Effector memory CD8-positive, alpha-beta T cell (primary cell): Measurements from ENCODE around the gene ERFL.

Experiments
- ATAC-seq: fragments of 150-1000 bp; cut with Tn5 transposase; replicated peaks from 2 replicates; pipeline ENCODE4 v1.10.0; 2021; ENCODE audit warnings: mild to moderate bottlenecking, moderate library complexity
- DNase-seq, 3 experiments: peaks; one replicate each; pipeline ENCODE4 v3.0.0; 2021
- H3K27ac Mint-ChIP-seq, 2 donors: one replicate each; pipeline ENCODE4 v1.8.0; 2022; ENCODE audit warnings: mild to moderate bottlenecking in 2 of 2, mixed read lengths in 2 of 2, moderate library complexity in 2 of 2
- H3K27me3 Mint-ChIP-seq, 2 donors: one replicate each; pipeline ENCODE4 v1.8.0; 2022; ENCODE audit warnings: mixed read lengths in 2 of 2
- H3K36me3 Mint-ChIP-seq: one replicate; pipeline ENCODE4 v1.8.0; 2022; ENCODE audit warnings: mild to moderate bottlenecking, moderate library complexity, mixed read lengths; ENCODE audit not compliant: insufficient read depth
- H3K4me1 Mint-ChIP-seq, 2 donors: one replicate each; pipeline ENCODE4 v1.8.0; 2022; ENCODE audit warnings: low read depth in 2 of 2, mixed read lengths in 2 of 2
- H3K4me3 Mint-ChIP-seq, 2 donors: one replicate each; pipeline ENCODE4 v1.8.0; 2022; ENCODE audit warnings: mild to moderate bottlenecking in 2 of 2, mixed read lengths in 2 of 2, moderate library complexity in 2 of 2
- H3K9me3 Mint-ChIP-seq, 2 donors: one replicate each; pipeline ENCODE4 v1.8.0; 2022; ENCODE audit warnings: mixed read lengths in 2 of 2

The ERFL gene

GRCh38 chr19:41901707-41902360 is 26.4 kb downstream of the ERFL start:
- DNase-seq = no peak
- no peak for ATAC-seq
- Mint-ChIP-seq H3K9me3 (no peaks in the 10 kb centered on the region), H3K27me3 (no peaks in the 10 kb centered on the region), H3K4me1 (peaks cover 37 to 44% of the 10 kb centered on the region in 2 donors), H3K36me3 (peaks cover 94% of the 10 kb centered on the region), H3K27ac (peak overlapping the region in 1 of 2 donors; percentile 80), H3K4me3 (no peak overlapping the region)

DNA sequence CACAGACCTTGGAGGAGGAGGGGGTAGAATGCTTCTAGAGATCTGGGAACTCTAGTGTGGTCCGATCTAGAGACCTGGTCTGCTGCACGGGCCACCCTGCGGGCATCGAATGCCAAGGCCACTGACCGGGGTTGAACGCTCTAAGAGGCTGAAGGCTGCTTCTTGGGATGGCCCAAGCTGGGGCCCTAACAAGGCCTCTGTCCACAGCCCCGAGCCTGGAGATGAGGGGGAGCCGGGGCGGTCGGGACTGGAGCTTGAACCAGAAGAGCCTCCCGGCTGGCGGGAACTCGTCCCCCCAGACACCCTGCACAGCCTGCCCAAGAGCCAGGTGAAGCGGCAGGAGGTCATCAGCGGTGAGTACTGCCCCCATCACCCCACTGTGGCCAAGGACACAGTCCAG is 30.0 kb downstream of the ERFL start:
- Mint-ChIP-seq H3K27ac (peak overlapping the region; percentile 88 to 93), H3K4me3 (no peak overlapping the region), H3K27me3 (no peaks in the 10 kb centered on the region), H3K9me3 (no peaks in the 10 kb centered on the region), H3K36me3 (peaks cover 86% of the 10 kb centered on the region), H3K4me1 (peaks cover 33 to 44% of the 10 kb centered on the region in 2 donors)
- ATAC-seq (no peak), DNase-seq (no peak)

GRCh38 chr19:41897820-41898219 is 30.4 kb downstream of the ERFL start:
- no peak overlapping the region for H3K4me3 Mint-ChIP-seq
- no peaks in the 10 kb centered on the region for H3K27me3 Mint-ChIP-seq
- H3K27ac Mint-ChIP-seq = peak overlapping the region; percentile 88 to 93

GRCh38 chr19:41897181-41897580 is 31.1 kb downstream of the ERFL start:
- peaks cover 80% of the 10 kb centered on the region for H3K36me3 Mint-ChIP-seq
- ATAC-seq = no peak
- no peaks in the 10 kb centered on the region for H3K9me3 Mint-ChIP-seq
- peak overlapping the region; percentile 88 to 93 for H3K27ac Mint-ChIP-seq
- H3K27me3 Mint-ChIP-seq = no peaks in the 10 kb centered on the region
- no peak for DNase-seq
- H3K4me3 Mint-ChIP-seq = no peak overlapping the region
- peaks cover 37 to 49% of the 10 kb centered on the region in 2 donors for H3K4me1 Mint-ChIP-seq

More at GRCh38 chr19:41897820-41898219, 30.4 kb downstream of the ERFL start:
- Mint-ChIP-seq H3K4me1 (peaks cover 36 to 47% of the 10 kb centered on the region in 2 donors), H3K36me3 (peaks cover 82% of the 10 kb centered on the region), H3K9me3 (no peaks in the 10 kb centered on the region)
- ATAC-seq = no peak
- no peak for DNase-seq

- ATAC-seq = no peak
- DNase-seq = no peak
- H3K27me3 Mint-ChIP-seq = no peaks in the 10 kb centered on the region
- H3K4me3 Mint-ChIP-seq = peak overlapping the region in 1 of 2 donors; percentile 59
- H3K36me3 Mint-ChIP-seq = peaks cover 80% of the 10 kb centered on the region
- H3K9me3 Mint-ChIP-seq = no peaks in the 10 kb centered on the region
- H3K27ac Mint-ChIP-seq = peak overlapping the region; percentile 88 to 93
- H3K4me1 Mint-ChIP-seq = peaks cover 36 to 53% of the 10 kb centered on the region in 2 donors
Measured at GRCh38 chr19:41896581-41896942, 31.7 kb downstream of the ERFL start.

DNA sequence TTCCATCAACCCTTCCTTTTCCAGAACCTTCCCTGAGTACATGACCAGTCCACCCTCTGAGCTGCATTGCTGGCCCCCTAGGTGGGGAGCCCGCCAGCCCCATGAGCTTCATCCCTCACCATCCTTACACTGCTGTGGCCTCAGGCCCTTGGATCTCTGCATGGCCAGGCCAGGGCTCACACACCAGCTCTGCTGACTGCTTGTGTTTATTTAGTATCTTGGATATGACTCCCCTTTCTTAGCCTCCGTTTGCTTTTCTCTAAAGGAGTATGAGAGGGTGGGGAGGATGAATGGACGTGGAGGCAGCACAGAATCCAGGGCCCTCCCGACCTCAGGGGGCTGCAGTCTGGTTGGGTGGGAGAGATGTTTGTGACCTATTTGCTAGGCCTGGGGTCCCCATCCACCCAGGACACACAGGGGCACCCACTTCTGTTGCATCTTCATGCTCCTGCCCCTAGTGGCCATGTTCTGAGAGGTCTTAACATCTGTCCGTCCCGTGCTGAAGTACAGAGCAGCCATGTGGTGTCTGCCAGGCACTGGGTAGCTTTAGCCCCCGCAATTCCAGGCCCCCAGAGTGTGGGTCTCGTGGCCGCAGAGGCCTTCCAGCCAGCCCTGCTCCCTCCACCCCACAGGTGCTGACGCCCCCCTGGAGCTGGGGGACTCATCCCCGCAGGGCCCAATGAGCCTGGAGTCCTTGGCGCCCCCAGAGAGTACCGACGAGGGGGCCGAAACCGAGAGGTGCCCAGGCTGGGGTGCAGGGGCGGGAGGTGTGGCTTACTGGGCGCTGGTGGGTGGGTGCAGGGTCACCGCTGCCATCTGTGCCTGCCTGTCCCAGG is 32.3 kb downstream of the ERFL start:
- Mint-ChIP-seq H3K27me3 (no peaks in the 10 kb centered on the region), H3K4me3 (peak overlapping the region; percentile 38 to 59), H3K27ac (peak overlapping the region; percentile 88 to 93), H3K9me3 (no peaks in the 10 kb centered on the region), H3K4me1 (peaks cover 40 to 56% of the 10 kb centered on the region in 2 donors), H3K36me3 (peaks cover 79% of the 10 kb centered on the region)
- DNase-seq (no peak), ATAC-seq (peak; percentile 62)

DNA sequence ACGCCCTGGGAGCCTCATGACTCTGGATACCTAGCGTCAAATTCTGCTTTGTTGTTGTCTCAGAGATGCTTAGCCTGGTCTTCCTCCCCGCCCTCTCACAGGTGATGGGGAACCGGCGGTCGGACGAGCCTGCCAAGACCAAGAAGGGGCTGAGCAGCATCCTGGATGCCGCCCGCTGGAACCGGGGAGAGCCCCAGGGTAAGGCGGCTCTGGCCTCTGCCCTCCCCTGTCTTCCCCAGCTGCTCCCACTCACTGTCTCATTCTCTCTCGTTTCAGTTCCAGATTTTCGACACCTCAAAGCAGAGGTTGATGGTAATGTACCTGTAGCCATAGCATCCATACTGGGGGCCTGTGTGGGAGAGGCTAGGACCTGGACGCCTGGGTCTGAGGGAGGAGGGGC is 33.9 kb downstream of the ERFL start:
- DNase-seq (no peak), ATAC-seq (no peak)
- Mint-ChIP-seq H3K27ac (peak overlapping the region; percentile 90 to 92), H3K4me3 (peak overlapping the region; percentile 22 to 71), H3K36me3 (peaks cover 78% of the 10 kb centered on the region), H3K27me3 (no peaks in the 10 kb centered on the region), H3K4me1 (peaks cover 47 to 63% of the 10 kb centered on the region in 2 donors), H3K9me3 (no peaks in the 10 kb centered on the region)

DNA sequence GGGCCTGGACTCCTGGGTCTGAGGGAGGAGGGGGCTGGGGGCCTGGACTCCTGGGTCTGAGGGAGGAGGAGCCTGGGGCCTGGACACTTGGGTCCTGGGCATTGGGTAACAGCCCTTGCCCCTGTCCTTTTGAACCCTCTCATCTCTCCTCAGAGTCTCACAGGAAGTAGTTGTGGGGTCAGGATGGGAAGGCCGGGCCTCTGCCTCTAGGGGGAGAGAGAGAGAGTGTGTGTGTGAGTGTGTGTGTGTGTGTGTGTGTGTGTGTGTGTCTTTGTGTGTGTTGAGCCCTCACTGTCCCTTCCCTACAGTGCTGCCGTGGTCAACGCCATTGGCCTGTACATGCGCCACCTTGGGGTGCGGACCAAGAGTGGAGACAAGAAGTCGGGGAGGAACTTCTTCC is 34.4 kb downstream of the ERFL start:
- H3K9me3 Mint-ChIP-seq = no peaks in the 10 kb centered on the region
- H3K27me3 Mint-ChIP-seq = no peaks in the 10 kb centered on the region
- H3K4me3 Mint-ChIP-seq = peak overlapping the region; percentile 22 to 71
- peak overlapping the region; percentile 90 to 92 for H3K27ac Mint-ChIP-seq
- DNase-seq = no peak
- peak; percentile 50 for ATAC-seq
- H3K4me1 Mint-ChIP-seq = peaks cover 48 to 63% of the 10 kb centered on the region in 2 donors
- H3K36me3 Mint-ChIP-seq = peaks cover 78% of the 10 kb centered on the region

DNA sequence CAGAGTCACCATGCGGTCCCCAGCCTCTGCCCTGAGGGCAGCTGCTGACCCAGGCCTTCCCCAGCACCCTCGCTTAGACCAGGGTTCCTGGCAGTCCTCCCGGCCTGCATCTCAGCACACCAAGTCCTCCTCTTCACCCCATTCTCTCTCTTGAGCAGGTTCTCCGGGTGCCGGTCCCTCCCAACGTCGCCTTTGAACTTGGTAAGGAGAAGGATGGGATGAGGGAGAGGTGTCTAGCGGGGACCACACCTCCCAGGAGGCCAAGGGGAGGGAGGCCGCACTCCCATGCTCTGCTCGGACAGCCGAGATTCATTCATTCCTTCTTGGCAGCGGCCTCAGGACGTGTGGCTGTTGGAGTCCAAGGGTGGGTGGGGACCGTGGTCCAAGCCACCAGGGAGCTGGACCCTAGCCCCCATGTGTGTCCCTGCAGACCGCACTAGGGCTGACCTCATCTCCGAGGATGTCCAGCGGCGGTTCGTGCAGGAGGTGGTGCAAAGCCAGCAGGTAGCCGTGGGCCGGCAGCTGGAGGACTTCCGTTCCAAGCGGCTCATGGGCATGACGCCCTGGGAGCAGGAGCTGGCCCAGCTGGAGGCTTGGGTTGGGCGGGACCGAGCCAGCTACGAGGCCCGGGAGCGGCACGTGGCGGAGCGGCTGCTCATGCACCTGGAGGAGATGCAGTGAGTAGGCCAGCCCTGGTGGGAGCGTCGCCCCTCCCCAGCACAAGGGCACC is 35.9 kb downstream of the ERFL start:
- ATAC-seq = no peak
- Mint-ChIP-seq H3K27ac (peak overlapping the region; percentile 87), H3K9me3 (no peaks in the 10 kb centered on the region), H3K4me3 (peak overlapping the region in 1 of 2 donors; percentile 40), H3K27me3 (no peaks in the 10 kb centered on the region), H3K4me1 (peaks cover 48 to 64% of the 10 kb centered on the region in 2 donors), H3K36me3 (peaks cover 78% of the 10 kb centered on the region)
- DNase-seq = no peak

GRCh38 chr19:41890936-41891335 is 37.3 kb downstream of the ERFL start:
- ATAC-seq = no peak
- no peak for DNase-seq
- Mint-ChIP-seq H3K9me3 (no peaks in the 10 kb centered on the region), H3K4me3 (no peak overlapping the region), H3K27ac (peak overlapping the region in 1 of 2 donors; percentile 87), H3K27me3 (no peaks in the 10 kb centered on the region), H3K4me1 (peaks cover 55 to 71% of the 10 kb centered on the region in 2 donors), H3K36me3 (peaks cover 86% of the 10 kb centered on the region)

DNA sequence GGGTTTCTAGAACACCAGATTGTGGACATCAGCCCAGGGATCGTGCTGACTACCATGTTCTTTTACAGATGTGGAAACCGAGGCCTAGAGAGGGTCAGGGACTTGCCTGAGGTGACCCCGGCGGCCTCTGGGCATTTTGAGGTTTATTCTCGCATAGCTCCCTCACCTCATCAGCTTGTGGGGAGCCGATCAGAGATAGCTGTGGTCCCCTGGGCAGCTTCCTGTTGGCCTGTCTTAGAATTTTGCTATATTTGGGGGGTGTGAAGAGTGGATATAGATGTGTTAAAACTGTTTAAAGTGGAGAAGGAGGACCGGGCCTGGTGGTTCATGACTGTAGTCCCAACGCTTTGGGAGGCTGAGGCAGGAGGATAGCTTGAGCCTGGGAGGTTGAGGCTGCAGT is 38.4 kb downstream of the ERFL start:
- H3K36me3 Mint-ChIP-seq = peaks cover 81% of the 10 kb centered on the region
- ATAC-seq = no peak
- H3K27ac Mint-ChIP-seq = peak overlapping the region; percentile 91 to 96
- no peaks in the 10 kb centered on the region for H3K9me3 Mint-ChIP-seq
- H3K27me3 Mint-ChIP-seq = no peaks in the 10 kb centered on the region
- H3K4me3 Mint-ChIP-seq = peak overlapping the region; percentile 80 to 91
- H3K4me1 Mint-ChIP-seq = peaks cover 57 to 69% of the 10 kb centered on the region in 2 donors
- no peak for DNase-seq

- peaks cover 57 to 73% of the 10 kb centered on the region in 2 donors for H3K4me1 Mint-ChIP-seq
Measured at GRCh38 chr19:41888926-41889325, 39.3 kb downstream of the ERFL start.

GRCh38 chr19:41887711-41888382 is 40.4 kb downstream of the ERFL start:
- peak overlapping the region; percentile 91 to 96 for H3K27ac Mint-ChIP-seq
- H3K4me3 Mint-ChIP-seq = peak overlapping the region; percentile 80 to 91
- no peaks in the 10 kb centered on the region for H3K9me3 Mint-ChIP-seq
- DNase-seq (peak; percentile 77 to 79 (median 79)), ATAC-seq (peak; percentile 62)
- H3K27me3 Mint-ChIP-seq = no peaks in the 10 kb centered on the region
- H3K36me3 Mint-ChIP-seq = peaks cover 85% of the 10 kb centered on the region
- H3K4me1 Mint-ChIP-seq = peaks cover 57 to 72% of the 10 kb centered on the region in 2 donors

More at GRCh38 chr19:41888926-41889325, 39.3 kb downstream of the ERFL start:
- Mint-ChIP-seq H3K9me3 (no peaks in the 10 kb centered on the region), H3K36me3 (peaks cover 81% of the 10 kb centered on the region), H3K27me3 (no peaks in the 10 kb centered on the region), H3K4me3 (peak overlapping the region; percentile 80 to 91), H3K27ac (peak overlapping the region; percentile 91 to 96)
- DNase-seq = no peak
- no peak for ATAC-seq
